Measurements from ENCODE around the gene BCR.
"Not testable (repeated sequence)": the region's sequence is repeated elsewhere in the genome, so short reads cannot be mapped to it uniquely, and the experiment has no call there.

Gene BCR

GRCh38 chr22:23310443-23311097, 130.3 kb downstream of the BCR start:
- H3K27ac ChIP-seq (ENCODE audit: low read depth, low read length); H3K36me3 ChIP-seq (ENCODE audit: control insufficient read depth, insufficient read depth, low read length); H3K9ac ChIP-seq (ENCODE audit: low read length); H3K27me3 ChIP-seq (ENCODE audit: control insufficient read depth, insufficient read depth, low read length); H3K4me1 ChIP-seq (ENCODE audit: control insufficient read depth, insufficient read depth, low read length); H3K4me3 ChIP-seq (ENCODE audit: low read length): not testable (repeated sequence)

GRCh38 chr22:23311635-23312420, 131.5 kb downstream of the BCR start:
- not testable (repeated sequence) for H3K27ac ChIP-seq (ENCODE audit: low read depth, low read length); H3K36me3 ChIP-seq (ENCODE audit: control insufficient read depth, insufficient read depth, low read length); H3K4me1 ChIP-seq (ENCODE audit: control insufficient read depth, insufficient read depth, low read length); H3K4me3 ChIP-seq (ENCODE audit: low read length); H3K27me3 ChIP-seq (ENCODE audit: control insufficient read depth, insufficient read depth, low read length); H3K9ac ChIP-seq (ENCODE audit: low read length)

- Histone ChIP-seq H3K4me3 (ENCODE audit: low read length) (no peak overlapping the region), H3K27me3 (ENCODE audit: control insufficient read depth, insufficient read depth, low read length) (no peaks in the 10 kb centered on the region), H3K9ac (ENCODE audit: low read length) (no peak overlapping the region), H3K27ac (ENCODE audit: low read depth, low read length) (no peak overlapping the region), H3K4me1 (ENCODE audit: control insufficient read depth, insufficient read depth, low read length) (no peaks in the 10 kb centered on the region), H3K36me3 (ENCODE audit: control insufficient read depth, insufficient read depth, low read length) (peaks cover 5% of the 10 kb centered on the region)
Measured at GRCh38 chr22:23313791-23314567, 133.7 kb downstream of the BCR start.

- Histone ChIP-seq H3K27ac (ENCODE audit: low read depth, low read length) (no peak overlapping the region), H3K4me3 (ENCODE audit: low read length) (no peak overlapping the region)
Measured at GRCh38 chr22:23315341-23315917, 135.1 kb downstream of the BCR start.

GRCh38 chr22:23316596-23316995, 136.3 kb downstream of the BCR start:
- H3K9ac ChIP-seq (ENCODE audit: low read length); H3K36me3 ChIP-seq (ENCODE audit: control insufficient read depth, insufficient read depth, low read length); H3K4me1 ChIP-seq (ENCODE audit: control insufficient read depth, insufficient read depth, low read length); H3K4me3 ChIP-seq (ENCODE audit: low read length); H3K27ac ChIP-seq (ENCODE audit: low read depth, low read length); H3K27me3 ChIP-seq (ENCODE audit: control insufficient read depth, insufficient read depth, low read length): not testable (repeated sequence)

More at GRCh38 chr22:23315341-23315917, 135.1 kb downstream of the BCR start:
- H3K27me3 ChIP-seq (ENCODE audit: control insufficient read depth, insufficient read depth, low read length) = no peaks in the 10 kb centered on the region
- no peak overlapping the region for H3K9ac ChIP-seq (ENCODE audit: low read length)
- H3K4me1 ChIP-seq (ENCODE audit: control insufficient read depth, insufficient read depth, low read length) = no peaks in the 10 kb centered on the region
- peaks cover 5% of the 10 kb centered on the region for H3K36me3 ChIP-seq (ENCODE audit: control insufficient read depth, insufficient read depth, low read length)

GRCh38 chr22:23318316-23318715, 138.0 kb downstream of the BCR start:
- not testable (repeated sequence) for H3K9ac ChIP-seq (ENCODE audit: low read length); H3K4me1 ChIP-seq (ENCODE audit: control insufficient read depth, insufficient read depth, low read length); H3K4me3 ChIP-seq (ENCODE audit: low read length); H3K36me3 ChIP-seq (ENCODE audit: control insufficient read depth, insufficient read depth, low read length); H3K27me3 ChIP-seq (ENCODE audit: control insufficient read depth, insufficient read depth, low read length); H3K27ac ChIP-seq (ENCODE audit: low read depth, low read length)

- H3K4me3 ChIP-seq (ENCODE audit: low read length); H3K27me3 ChIP-seq (ENCODE audit: control insufficient read depth, insufficient read depth, low read length); H3K27ac ChIP-seq (ENCODE audit: low read depth, low read length); H3K36me3 ChIP-seq (ENCODE audit: control insufficient read depth, insufficient read depth, low read length); H3K4me1 ChIP-seq (ENCODE audit: control insufficient read depth, insufficient read depth, low read length); H3K9ac ChIP-seq (ENCODE audit: low read length): not testable (repeated sequence)
Measured at GRCh38 chr22:23322497-23323080, 142.3 kb downstream of the BCR start.

- H3K27me3 ChIP-seq (ENCODE audit: control insufficient read depth, insufficient read depth, low read length); H3K36me3 ChIP-seq (ENCODE audit: control insufficient read depth, insufficient read depth, low read length); H3K4me1 ChIP-seq (ENCODE audit: control insufficient read depth, insufficient read depth, low read length); H3K9ac ChIP-seq (ENCODE audit: low read length); H3K27ac ChIP-seq (ENCODE audit: low read depth, low read length); H3K4me3 ChIP-seq (ENCODE audit: low read length): not testable (repeated sequence)
Measured at GRCh38 chr22:23323960-23324688, 143.8 kb downstream of the BCR start.

GRCh38 chr22:23325183-23325582, 144.9 kb downstream of the BCR start:
- H3K9ac ChIP-seq (ENCODE audit: low read length) = no peak overlapping the region
- H3K27me3 ChIP-seq (ENCODE audit: control insufficient read depth, insufficient read depth, low read length) = no peaks in the 10 kb centered on the region
- no peak overlapping the region for H3K27ac ChIP-seq (ENCODE audit: low read depth, low read length)
- no peaks in the 10 kb centered on the region for H3K4me1 ChIP-seq (ENCODE audit: control insufficient read depth, insufficient read depth, low read length)
- H3K4me3 ChIP-seq (ENCODE audit: low read length) = no peak overlapping the region
- no peaks in the 10 kb centered on the region for H3K36me3 ChIP-seq (ENCODE audit: control insufficient read depth, insufficient read depth, low read length)

GRCh38 chr22:23333822-23334221, 153.5 kb downstream of the BCR start:
- not testable (repeated sequence) for H3K4me1 ChIP-seq (ENCODE audit: control insufficient read depth, insufficient read depth, low read length); H3K4me3 ChIP-seq (ENCODE audit: low read length); H3K9ac ChIP-seq (ENCODE audit: low read length); H3K27me3 ChIP-seq (ENCODE audit: control insufficient read depth, insufficient read depth, low read length); H3K36me3 ChIP-seq (ENCODE audit: control insufficient read depth, insufficient read depth, low read length); H3K27ac ChIP-seq (ENCODE audit: low read depth, low read length)

GRCh38 chr22:23337672-23338071, 157.4 kb downstream of the BCR start:
- not testable (repeated sequence) for H3K4me1 ChIP-seq (ENCODE audit: control insufficient read depth, insufficient read depth, low read length); H3K4me3 ChIP-seq (ENCODE audit: low read length); H3K27me3 ChIP-seq (ENCODE audit: control insufficient read depth, insufficient read depth, low read length); H3K27ac ChIP-seq (ENCODE audit: low read depth, low read length); H3K36me3 ChIP-seq (ENCODE audit: control insufficient read depth, insufficient read depth, low read length); H3K9ac ChIP-seq (ENCODE audit: low read length)

Data from rectal smooth muscle tissue (tissue), 1 donor.